ENCODE measurements around the gene ATP2A2.

Gene ATP2A2

GRCh38 chr12:110345963-110346362, 64.9 kb downstream of the ATP2A2 start:
- DNase-seq (ENCODE audit: insufficient read length, low spot score), result no peak

GRCh38 chr12:110347767-110348166, 66.7 kb downstream of the ATP2A2 start:
- DNase-seq (ENCODE audit: insufficient read length, low spot score) (no peak), FAIRE-seq (no peak)
- no peak for TF ChIP-seq TAF1 (IDR thresholded peaks at IDR 0.05; ENCODE audit: low read depth, low read length)
- no peak for TF ChIP-seq PAX5 (IDR thresholded peaks at IDR 0.05; ENCODE audit: insufficient read depth, low read length, severe bottlenecking)
- no peak for TF ChIP-seq POLR2AphosphoS5 (IDR thresholded peaks at IDR 0.05; ENCODE audit: low read depth, low read length)
- no peak for TF ChIP-seq POLR2A (IDR thresholded peaks at IDR 0.05; ENCODE audit: low read depth, low read length)
- TF ChIP-seq POU2F2 (IDR thresholded peaks at IDR 0.05; ENCODE audit: low read depth, low read length), result no peak
- TF ChIP-seq SPI1 (IDR thresholded peaks at IDR 0.05; ENCODE audit: low read depth, low read length), result no peak

More at GRCh38 chr12:110345963-110346362, 64.9 kb downstream of the ATP2A2 start:
- peak; percentile 58; the same call in 1 of the 2 replicates for TF ChIP-seq POLR2AphosphoS5 (IDR thresholded peaks at IDR 0.05; ENCODE audit: low read depth, low read length)
- TF ChIP-seq TAF1 (IDR thresholded peaks at IDR 0.05; ENCODE audit: low read depth, low read length), result no peak
- FAIRE-seq, result peak; percentile 23

- DNase-seq (ENCODE audit: insufficient read length, low spot score) (no peak), FAIRE-seq (no peak)
- TF ChIP-seq POLR2AphosphoS5 (IDR thresholded peaks at IDR 0.05; ENCODE audit: low read depth, low read length) (peak; percentile 9; the same call in 1 of the 2 replicates), POLR2A (IDR thresholded peaks at IDR 0.05; ENCODE audit: low read depth, low read length) (peak; percentile 38; the same call in 1 of the 2 replicates), POU2F2 (IDR thresholded peaks at IDR 0.05; ENCODE audit: low read depth, low read length) (no peak)
These were observed 67.5 kb downstream of the ATP2A2 start for GRCh38 chr12:110348431-110349059.

GRCh38 chr12:110349096-110349495, 68.0 kb downstream of the ATP2A2 start:
- TF ChIP-seq POLR2AphosphoS5 (IDR thresholded peaks at IDR 0.05; ENCODE audit: low read depth, low read length), result peak; percentile 29; the same call in 1 of the 2 replicates
- TF ChIP-seq PAX5 (IDR thresholded peaks at IDR 0.05; ENCODE audit: insufficient read depth, low read length, severe bottlenecking), result no peak
- TF ChIP-seq POLR2A (IDR thresholded peaks at IDR 0.05; ENCODE audit: low read depth, low read length), result no peak
- DNase-seq (ENCODE audit: insufficient read length, low spot score), result no peak
- FAIRE-seq, result no peak

- TF ChIP-seq POLR2A (IDR thresholded peaks at IDR 0.05; ENCODE audit: low read depth, low read length), result peak; percentile 75
- TF ChIP-seq POLR2AphosphoS5 (IDR thresholded peaks at IDR 0.05; ENCODE audit: low read depth, low read length), result peak; percentile 82
- TF ChIP-seq TAF1 (IDR thresholded peaks at IDR 0.05; ENCODE audit: low read depth, low read length), result no peak
- FAIRE-seq (peak; percentile 81), DNase-seq (ENCODE audit: insufficient read length, low spot score) (no peak)
These were observed 68.6 kb downstream of the ATP2A2 start for GRCh38 chr12:110349514-110350151.

GRCh38 chr12:110351119-110351518, 70.1 kb downstream of the ATP2A2 start:
- TF ChIP-seq POU2F2 (IDR thresholded peaks at IDR 0.05; ENCODE audit: low read depth, low read length) (peak; percentile 37; the same call in 1 of the 2 replicates), TAF1 (IDR thresholded peaks at IDR 0.05; ENCODE audit: low read depth, low read length) (no peak), POLR2A (IDR thresholded peaks at IDR 0.05; ENCODE audit: low read depth, low read length) (peak; percentile 26; the same call in 1 of the 2 replicates), POLR2AphosphoS5 (IDR thresholded peaks at IDR 0.05; ENCODE audit: low read depth, low read length) (peak; percentile 70)
- FAIRE-seq (no peak), DNase-seq (ENCODE audit: insufficient read length, low spot score) (no peak)

GRCh38 chr12:110352401-110352800, 71.4 kb downstream of the ATP2A2 start:
- FAIRE-seq (no peak), DNase-seq (ENCODE audit: insufficient read length, low spot score) (no peak)
- no peak for TF ChIP-seq PAX5 (IDR thresholded peaks at IDR 0.05; ENCODE audit: insufficient read depth, low read length, severe bottlenecking)
- no peak for TF ChIP-seq POLR2A (IDR thresholded peaks at IDR 0.05; ENCODE audit: low read depth, low read length)
- no peak for TF ChIP-seq POLR2AphosphoS5 (IDR thresholded peaks at IDR 0.05; ENCODE audit: low read depth, low read length)
- TF ChIP-seq POU2F2 (IDR thresholded peaks at IDR 0.05; ENCODE audit: low read depth, low read length), result no peak
- no peak for TF ChIP-seq TAF1 (IDR thresholded peaks at IDR 0.05; ENCODE audit: low read depth, low read length)
- no peak for TF ChIP-seq SPI1 (IDR thresholded peaks at IDR 0.05; ENCODE audit: low read depth, low read length)

GRCh38 chr12:110353211-110353965, 72.3 kb downstream of the ATP2A2 start:
- DNase-seq (ENCODE audit: insufficient read length, low spot score) (no peak), FAIRE-seq (no peak)
- TF ChIP-seq SPI1 (IDR thresholded peaks at IDR 0.05; ENCODE audit: low read depth, low read length) (no peak), POLR2A (IDR thresholded peaks at IDR 0.05; ENCODE audit: low read depth, low read length) (no peak), POU2F2 (IDR thresholded peaks at IDR 0.05; ENCODE audit: low read depth, low read length) (no peak), POLR2AphosphoS5 (IDR thresholded peaks at IDR 0.05; ENCODE audit: low read depth, low read length) (no peak), PAX5 (IDR thresholded peaks at IDR 0.05; ENCODE audit: insufficient read depth, low read length, severe bottlenecking) (no peak), TAF1 (IDR thresholded peaks at IDR 0.05; ENCODE audit: low read depth, low read length) (no peak)

GRCh38 chr12:110354172-110354780, 73.2 kb downstream of the ATP2A2 start:
- FAIRE-seq (no peak), DNase-seq (ENCODE audit: insufficient read length, low spot score) (no peak)
- TF ChIP-seq POLR2A (IDR thresholded peaks at IDR 0.05; ENCODE audit: low read depth, low read length) (no peak), POLR2AphosphoS5 (IDR thresholded peaks at IDR 0.05; ENCODE audit: low read depth, low read length) (no peak), PAX5 (IDR thresholded peaks at IDR 0.05; ENCODE audit: insufficient read depth, low read length, severe bottlenecking) (no peak), POU2F2 (IDR thresholded peaks at IDR 0.05; ENCODE audit: low read depth, low read length) (no peak), SPI1 (IDR thresholded peaks at IDR 0.05; ENCODE audit: low read depth, low read length) (no peak), TAF1 (IDR thresholded peaks at IDR 0.05; ENCODE audit: low read depth, low read length) (no peak)

Data from GM12891 (cell line).